DMS53 treated with DMSO at 0.1 percent for 48 hours (cell line): ENCODE results near the gene FAM120A.

Source experiments
- DNase-seq: peaks from one replicate; lab custom pipeline; 2025; ENCODE audit not compliant: unreplicated experiment; lab: John Stamatoyannopoulos, UW

The FAM120A gene

DNA sequence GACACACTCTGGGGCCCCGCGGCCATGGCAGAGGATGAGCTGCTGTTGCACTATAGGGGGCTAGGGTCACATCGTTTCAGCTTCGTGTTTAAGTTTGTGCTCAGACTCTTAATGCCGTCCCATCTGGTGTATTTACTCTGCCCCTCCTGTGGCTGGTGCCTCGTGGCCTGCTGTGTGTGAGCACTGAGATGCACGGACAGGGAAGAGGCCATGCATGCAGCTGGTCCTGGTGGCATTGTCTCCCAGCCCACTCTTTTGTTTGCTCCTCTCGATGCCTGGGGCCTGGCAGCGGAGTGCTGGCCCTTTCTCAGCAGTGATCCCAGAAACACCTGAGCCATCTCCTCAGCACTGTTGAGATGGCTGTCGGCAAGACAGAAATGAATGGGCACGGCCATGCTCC lies 94.9 kb downstream of the FAM120A start:
- no peak for DNase-seq

DNA sequence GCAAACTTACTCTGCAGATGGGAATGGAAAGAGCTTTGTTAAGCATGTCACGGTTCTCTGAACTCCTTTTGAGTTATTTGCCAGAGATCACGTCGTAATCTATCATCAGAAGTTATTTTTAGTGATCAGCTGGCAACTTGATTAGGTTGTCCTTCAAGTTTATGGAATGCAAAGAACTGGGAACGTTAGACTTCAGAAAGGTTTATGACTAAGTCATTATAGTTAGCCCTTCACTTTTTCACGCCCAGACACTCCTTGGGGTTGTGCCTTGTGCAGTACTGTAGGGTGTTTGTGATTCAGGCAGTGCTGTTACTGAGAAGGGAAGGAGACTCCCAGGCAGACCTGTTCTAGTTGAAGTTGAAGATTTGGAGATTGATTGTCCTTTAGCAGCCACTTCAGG lies 98.1 kb downstream of the FAM120A start:
- no peak for DNase-seq

DNA sequence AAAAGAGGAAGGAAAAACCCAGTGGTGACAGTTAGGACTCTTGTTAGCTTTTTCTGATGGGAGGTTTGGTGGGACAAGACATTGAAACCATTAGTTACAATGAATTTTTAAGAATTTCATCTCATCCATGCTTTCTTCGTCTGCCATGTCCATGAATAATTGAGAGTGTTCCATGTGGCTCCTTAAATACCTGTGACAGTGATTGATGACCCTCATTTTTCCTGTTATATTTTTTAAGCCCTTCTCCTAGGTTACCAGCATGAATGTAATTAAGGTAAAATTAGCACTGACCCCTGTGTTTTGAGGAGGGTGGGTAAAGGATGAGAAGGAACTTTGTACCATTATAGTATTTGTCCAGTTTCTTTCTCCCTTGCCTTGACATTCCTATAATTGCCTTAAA lies 101.4 kb downstream of the FAM120A start:
- DNase-seq = no peak

DNA sequence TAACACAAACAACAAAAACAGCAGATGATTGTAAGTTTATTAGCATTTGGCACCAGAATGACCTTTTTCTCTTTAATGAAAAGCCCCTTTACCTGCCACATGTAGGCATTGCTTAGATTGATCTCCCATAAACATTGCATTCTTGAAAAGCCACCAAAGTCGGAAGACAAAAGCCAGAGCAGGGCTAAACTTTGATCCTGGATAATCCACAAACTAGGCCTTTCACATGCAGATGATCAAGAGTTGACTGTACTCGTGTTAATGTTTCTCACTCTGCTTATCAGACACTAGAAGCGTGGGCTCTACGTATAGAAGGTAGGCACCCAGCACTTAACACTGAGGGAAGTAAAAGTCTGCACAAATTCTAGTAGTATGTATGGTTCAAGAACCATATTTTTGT lies 103.9 kb downstream of the FAM120A start:
- no peak for DNase-seq

DNA sequence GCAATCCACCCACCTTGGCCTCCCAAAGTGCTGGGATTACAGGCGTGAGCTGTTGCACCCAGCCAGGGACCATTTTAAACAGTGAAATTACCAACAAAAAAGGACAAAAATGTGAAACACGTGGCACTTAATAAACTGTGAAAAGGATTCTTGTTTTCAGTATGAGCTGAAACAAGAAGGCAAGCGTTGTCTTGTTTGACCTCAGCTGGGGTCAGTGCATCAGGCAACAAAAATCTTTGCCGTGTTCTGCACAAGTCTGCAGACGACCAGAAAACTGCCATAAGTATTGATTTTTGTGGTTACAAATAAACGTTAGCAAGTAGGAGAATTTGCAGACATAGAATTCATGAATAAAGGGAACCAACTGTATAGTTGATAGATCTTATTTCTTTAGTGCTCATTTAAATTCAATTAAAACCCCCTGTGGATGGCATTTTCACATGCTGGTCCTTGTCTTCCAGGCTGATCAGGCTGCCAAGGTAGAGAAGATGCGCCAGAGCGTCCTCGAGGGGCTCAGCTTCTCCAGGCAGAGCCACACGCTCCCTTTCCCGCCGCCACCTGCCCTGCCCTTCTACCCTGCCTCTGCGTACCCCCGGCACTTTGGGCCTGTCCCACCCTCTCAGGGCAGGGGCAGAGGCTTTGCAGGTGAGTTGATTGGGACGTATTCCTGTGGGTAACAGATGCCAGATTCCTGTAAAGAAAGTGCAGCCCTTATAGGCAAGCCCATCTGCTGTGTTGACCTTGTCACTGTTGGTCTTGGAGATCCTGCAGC lies 106.1 kb downstream of the FAM120A start:
- no peak for DNase-seq

DNA sequence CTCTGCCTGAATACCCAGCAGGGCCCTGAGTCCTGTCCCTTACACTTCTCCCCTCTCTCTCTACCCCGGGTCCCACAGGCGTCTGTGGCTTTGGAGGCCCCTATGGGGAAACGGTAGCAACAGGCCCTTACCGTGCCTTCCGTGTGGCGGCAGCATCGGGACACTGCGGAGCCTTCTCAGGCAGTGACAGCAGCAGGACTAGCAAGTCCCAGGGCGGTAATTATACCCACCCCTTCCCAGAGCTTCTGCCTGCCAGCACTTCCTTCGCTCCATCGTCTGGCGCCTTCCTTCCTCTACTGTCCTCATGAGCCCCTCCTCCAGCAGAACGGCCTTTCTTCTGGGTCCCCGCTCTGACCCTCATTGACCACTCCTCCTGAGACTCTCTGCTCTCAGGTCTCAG lies 107.0 kb downstream of the FAM120A start:
- no peak for DNase-seq

DNA sequence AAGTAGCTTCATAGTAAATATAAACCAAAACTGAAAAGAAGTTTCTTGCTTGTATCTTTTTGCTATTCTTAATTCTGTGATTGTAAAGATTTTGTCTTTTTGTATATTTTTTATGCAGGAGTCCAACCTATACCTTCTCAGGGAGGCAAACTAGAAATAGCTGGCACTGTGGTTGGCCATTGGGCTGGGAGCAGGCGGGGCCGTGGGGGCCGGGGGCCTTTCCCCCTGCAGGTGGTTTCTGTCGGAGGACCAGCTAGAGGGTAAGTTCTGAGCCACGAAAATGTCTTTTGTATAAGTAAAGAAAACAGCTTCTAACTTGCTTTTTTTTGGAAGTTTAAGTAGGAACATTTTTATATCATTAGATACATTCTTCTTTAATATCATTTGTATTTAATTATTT lies 109.5 kb downstream of the FAM120A start:
- no peak for DNase-seq

DNA sequence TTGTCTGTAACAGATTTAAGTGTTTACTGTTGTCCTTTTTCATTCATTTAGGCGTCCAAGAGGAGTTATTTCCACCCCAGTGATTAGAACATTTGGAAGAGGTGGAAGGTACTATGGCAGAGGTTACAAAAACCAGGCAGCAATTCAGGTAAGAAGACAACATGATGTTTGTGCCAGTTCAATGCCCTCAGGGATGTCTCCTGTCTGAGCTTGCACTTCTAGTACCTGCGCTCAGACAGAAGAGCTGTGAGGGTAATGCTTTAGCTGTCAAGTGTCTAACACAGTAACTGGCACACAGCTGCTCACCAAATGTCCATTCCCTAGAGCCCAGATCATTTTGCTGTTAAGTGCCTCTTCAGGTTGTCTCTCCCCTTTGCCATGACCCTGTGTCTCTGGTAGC lies 110.7 kb downstream of the FAM120A start:
- no peak for DNase-seq

DNA sequence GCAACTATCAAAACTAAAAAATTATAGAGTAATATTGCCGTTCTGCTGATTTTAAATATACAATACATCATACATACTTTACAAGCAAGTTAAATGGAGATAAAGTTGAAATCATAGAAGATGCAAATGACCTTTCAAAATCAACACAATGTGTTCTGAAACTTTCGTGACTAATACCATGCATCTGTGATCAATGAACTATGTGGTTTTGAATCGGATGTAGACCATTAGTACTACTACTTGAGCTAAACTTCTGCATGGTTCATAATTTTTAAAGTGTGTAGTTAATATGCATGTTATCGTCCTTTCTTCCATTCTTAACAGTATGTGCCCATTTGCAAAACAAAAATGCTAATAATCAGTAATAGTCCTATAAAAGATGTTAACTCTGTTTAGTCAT lies 113.6 kb downstream of the FAM120A start:
- no peak for DNase-seq

DNA sequence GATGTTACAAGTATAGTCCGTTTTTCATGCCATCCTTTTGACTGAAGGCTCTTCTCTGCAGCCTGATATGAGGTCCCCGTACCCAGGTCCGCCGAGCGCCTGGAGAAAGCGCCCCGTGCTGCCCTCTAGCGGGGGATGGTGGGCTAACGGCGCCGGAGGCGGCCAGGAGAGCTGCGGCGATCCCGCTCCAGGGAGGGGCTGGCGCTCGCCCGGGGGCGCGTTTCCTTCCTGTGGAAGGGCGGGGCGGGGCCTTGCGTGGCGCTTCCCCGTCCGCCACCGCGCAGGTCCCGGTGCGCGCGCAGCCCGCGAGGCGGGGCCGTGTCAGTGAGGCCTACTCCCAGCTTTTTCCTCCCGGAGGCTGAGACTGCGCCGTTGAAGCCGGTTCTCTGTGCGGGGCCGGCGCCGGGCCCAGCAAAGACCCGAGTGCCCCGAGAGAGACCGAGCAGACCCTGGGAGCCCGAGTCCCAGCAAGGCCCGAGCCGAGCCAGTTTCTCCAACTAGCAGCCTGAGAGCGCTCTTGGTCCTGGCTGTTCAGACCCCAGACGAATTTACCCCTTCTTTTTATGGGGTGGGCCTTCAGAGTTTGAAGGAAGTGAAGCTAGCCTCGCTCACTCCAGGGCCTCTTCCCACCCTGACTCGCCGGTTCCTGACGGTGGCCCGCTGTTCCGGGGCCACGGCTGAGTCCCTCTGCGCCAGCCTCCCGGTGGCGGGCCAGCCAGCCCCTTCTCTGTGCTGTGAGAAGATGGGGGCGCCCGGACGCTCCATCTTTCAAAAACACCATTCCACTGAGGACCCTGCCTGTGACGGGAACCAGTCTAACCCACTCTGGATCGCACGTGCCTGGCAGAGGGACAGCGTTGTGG lies 115.2 kb downstream of the FAM120A start:
- DNase-seq = peak; percentile 82

DNA sequence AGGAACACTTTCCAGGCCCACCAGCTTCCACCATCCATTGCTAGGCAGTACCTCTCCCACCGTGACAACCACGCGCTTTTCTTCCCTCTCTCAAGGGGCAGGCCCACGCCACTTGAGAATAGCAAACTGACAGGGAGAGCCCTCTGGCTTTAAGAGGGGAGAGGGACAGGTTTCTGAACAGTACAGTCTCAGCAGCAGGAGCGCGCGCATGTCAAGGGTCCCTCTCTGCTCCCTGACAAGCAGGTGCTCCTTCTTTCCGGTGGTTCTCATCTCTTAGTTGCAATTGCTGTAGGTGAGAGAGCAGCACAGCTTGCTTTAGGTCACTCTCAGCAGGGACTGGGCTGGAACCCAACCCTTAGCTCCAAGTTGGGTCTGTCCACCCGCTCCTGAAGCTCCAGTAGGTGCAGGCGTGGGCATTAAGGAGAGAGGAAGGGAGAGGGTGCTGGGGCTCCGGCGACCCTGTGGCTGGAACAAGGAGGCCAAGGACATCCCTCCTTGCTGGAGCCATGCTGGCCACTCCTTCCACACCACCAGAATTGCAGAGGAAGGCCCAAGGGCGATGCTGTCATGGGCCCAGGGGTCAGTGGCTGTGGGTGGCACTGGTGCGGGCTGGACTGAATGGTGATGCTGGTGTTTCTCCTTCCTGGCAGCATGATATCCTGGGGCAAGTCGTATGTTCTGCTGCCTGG lies 115.9 kb downstream of the FAM120A start:
- DNase-seq = no peak

DNA sequence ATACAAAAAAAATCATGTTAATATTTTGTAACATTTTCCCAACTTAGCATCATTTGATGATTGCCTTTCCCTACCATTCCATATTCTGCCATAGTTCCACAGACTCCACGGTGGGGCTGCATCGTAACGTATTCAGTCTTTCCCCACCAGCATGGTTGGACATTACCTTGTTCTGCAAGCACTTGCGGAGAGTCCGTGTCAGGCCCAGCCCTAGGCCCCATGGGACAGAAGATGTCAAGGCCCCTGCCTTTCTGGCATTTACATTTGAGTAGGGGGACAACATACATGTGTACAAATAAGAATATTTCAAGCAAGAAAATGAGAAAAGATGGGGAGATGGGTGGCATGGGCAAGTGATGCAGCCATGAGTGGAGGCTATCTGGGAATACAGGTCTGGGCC lies 116.7 kb downstream of the FAM120A start:
- DNase-seq = no peak

DNA sequence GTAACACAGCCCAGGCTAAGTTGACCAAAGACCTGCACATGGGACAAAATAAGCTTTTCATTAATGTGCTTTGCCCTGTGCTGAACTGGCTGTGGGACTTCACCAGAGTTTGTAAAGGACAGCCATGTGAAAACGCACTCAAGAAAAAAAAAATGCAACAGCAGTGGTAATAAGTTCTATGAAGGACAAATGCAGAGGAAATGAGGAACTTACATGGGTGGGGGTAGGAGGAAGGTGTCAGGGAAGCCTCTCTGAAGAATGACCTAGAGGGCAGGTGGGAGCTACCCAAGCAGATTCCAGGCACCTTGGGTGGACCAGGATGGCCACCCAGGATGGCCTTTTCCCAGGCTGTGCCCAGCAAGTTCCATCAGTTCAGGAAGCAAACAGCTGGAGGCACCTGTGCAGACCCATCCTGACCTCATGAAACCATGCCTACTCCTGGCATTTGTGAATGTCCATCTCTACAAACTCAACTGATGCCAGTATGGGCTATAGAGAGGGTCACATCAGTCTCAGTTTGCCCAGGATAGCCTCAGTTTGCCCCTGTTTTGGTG lies 118.2 kb downstream of the FAM120A start:
- no peak for DNase-seq

DNA sequence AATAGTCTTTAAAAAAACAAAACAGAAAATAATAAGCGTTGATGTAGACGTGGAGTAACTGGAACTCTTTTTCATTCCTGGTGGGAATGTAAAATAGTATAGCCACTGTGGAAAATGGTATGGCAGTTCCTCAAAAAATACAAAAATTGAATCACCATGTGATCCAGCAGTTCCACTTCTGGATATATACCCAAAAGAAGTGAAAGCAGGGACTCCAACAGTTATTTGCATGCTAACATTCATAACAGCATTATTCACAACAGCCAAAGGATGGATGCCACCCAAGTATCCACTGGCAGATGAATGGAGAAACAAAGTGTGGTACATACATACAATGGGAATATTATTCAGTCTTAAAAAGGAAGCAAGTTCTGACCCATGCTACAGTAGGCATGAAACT lies 120.7 kb downstream of the FAM120A start:
- no peak for DNase-seq

DNA sequence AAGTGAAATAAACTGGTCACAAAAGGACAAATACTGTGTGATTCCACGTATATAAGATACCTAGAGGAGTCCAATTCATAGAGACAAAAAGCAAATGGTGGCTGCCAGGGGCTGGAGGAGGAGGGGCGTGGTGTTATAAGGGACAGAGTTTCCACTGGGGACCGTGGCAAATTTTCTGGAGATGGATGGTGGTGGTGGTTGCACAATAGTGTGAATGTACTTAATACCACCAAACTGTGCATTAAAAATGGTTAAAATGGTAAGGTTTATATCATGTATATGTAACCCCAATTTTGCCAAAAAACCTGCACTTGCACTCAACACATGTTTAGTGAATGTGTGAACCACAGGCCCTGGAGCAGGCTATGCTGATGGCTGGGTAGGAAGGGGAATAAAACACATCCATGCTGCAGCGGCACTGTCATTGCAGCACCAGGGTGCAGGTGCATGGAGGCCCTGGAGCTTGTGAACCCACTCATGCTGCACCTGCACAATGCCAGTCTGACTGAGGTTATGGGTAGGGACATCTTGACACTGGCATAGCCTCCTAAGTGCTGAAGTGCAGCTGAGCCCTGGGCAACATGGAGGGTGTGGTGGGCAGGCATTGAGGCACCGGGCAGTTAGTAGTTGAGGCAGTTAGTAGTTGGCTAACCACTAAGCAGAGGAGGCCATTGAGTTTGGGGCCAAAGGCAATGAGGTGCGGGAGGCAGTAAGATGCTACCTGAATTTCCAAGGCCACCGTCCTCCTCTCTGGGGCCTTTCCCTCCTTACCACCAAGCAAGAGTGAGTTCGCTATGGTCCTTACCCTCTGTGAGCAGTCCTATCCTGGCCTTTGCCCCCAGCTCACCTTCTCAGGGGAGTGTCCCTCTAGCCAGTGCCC lies 121.4 kb downstream of the FAM120A start:
- no peak for DNase-seq

DNA sequence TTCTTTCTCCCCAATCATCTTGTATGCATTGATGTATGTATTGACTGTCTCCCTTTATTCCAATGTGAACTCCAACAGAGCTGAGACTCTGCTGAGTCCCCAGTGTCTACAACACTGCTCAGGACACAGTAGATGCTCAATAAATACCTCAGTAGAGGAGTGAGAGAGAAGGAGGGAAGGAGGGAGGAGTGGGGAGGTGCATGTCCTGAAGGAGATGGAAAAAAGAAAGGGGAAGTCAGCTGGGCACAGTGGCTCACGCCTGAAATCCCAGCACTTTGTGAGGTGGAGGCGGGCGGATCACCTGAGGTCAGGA lies 122.0 kb downstream of the FAM120A start:
- no peak for DNase-seq

DNA sequence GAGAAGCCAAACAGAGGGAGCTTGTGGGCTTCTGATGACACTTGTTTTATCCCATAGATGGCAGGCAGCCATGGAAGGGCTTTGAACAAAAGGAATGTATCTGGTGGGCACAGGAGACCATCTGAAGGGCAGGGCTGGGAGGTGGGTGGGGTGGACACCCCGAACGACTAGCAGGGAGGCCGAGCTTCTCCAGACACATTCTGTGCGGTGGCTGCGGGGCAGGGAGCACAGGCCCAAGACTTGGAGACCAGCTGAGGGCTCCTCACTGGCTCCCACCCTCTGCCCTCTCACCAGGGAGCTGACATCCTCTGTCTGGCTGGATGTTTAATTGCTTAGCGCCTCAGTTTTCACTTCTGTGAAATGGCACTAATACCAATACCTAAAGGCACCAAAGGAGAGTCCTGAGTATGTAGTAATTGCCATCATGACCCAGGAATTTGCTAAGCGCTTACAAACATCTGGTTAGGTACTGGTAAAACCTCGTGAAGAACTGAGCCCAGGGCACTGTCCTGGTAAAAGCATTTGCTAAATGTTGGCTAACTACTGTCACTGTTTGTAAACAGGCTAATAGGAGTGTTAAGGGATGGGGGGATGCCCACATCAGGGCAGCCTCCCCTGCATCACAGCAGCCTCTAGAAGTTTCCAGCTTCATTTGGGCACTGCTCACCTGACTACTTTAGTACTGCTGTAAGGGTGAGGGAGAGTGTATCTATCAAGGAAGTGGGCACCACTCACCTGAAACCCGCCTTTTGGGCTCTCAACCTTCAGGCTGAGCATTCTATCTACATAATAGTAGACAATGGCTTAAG lies 122.8 kb downstream of the FAM120A start:
- no peak for DNase-seq

DNA sequence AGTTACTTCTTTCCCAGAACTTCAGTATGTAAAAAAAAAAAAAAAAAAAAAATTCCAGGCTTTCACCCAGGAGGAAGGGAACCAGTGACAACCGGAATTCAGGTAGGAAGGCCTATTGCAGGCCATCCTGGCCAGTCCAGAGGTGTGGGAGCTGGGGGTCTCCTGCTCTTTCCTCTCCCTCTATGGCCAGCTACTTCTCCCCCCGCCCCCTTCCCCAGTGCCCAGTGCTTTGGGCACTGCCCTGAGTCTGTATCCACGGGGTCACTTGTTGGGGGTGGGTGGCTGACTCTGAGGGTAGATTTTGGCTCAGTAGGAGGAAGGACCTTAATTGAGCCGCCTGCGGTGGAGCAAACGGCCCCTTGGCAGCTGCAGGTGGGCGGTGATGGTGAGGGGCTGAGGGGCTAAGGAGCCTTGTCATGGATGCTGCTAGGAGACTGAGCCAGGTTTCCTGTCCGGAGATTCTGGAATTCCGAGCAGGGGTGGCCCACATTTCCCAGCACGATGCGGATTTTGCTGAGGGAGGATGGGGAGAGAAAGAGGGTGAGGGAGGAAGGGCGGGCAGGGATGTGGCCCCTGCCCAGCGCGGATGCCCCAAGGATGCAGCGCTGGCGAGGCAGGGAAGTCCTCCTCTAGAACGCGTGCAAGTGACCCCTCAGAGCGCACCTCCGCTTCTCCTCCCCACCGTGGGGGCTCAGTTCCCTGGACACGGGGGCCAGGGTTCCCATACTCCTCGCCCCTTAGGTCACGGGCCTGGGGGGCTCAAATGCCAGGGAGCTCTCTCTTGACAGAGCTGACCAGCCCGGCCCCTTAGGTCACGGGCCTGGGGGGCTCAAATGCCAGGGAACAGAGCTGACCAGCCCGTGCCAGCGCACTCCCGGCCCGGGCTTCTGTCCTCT lies 123.7 kb downstream of the FAM120A start:
- no peak for DNase-seq

DNA sequence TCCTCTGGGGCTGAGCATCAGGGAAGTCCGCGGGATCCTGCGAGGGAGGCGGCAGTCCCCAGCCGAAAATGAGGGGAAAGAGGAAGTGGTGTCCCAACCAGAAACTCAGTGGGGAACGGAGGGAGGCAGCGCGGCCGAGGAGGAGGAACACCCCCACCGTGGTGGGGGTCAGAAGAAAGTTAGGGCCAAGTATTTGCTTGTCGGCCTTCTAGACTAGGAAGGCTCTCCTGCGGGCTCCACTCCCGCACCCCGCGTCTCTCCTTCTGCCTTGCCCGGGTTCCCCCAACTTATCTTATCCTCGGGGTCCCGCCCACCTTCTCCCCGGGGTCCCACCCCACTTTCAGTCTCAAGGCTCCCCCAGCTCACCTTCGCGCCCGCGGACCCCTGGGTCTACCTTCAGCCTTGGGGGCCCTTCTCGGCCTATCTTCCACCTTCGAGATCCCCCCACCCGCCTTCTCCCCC lies 124.3 kb downstream of the FAM120A start:
- DNase-seq = no peak
